A549 (cell line): ENCODE data around the gene SOD1.

Experiments
- CHD4 ChIP-seq: fragments of 200-600 bp; sonication (generic); IDR thresholded peaks from 2 replicates; pipeline ENCODE4 v1.6.1; 2016; ENCODE audit warnings: antibody characterized with exemption, mild to moderate bottlenecking, borderline replicate concordance
- CTCF ChIP-seq: fragments of >200 bp; sonication (Bioruptor Twin); formaldehyde crosslinking; IDR thresholded peaks from 3 replicates; pipeline ENCODE4 v1.5.1; 2016
- FOSL2 ChIP-seq, 2 experiments: fragments of 450-650 bp in 1 of 2; fragments of >200 bp in 1 of 2; sonication (Bioruptor Twin) in 1 of 2; formaldehyde crosslinking; IDR thresholded peaks; 2 replicates each; pipeline versions ENCODE4 v1.5.0 to v1.6.1; 2016 to 2020; ENCODE audit warnings: mild to moderate bottlenecking in 1 of 2, moderate library complexity in 1 of 2
- POLR2A ChIP-seq: IDR thresholded peaks from 2 replicates; pipeline ENCODE4 v1.6.1; 2012; ENCODE audit warnings: mild to moderate bottlenecking, low read length
- POLR2AphosphoS2 ChIP-seq: conservative IDR thresholded peaks from 2 replicates; pipeline ENCODE4 v1.6.1; 2012; ENCODE audit warnings: low read length, improper control_type of control experiment, inconsistent platforms

DNA sequence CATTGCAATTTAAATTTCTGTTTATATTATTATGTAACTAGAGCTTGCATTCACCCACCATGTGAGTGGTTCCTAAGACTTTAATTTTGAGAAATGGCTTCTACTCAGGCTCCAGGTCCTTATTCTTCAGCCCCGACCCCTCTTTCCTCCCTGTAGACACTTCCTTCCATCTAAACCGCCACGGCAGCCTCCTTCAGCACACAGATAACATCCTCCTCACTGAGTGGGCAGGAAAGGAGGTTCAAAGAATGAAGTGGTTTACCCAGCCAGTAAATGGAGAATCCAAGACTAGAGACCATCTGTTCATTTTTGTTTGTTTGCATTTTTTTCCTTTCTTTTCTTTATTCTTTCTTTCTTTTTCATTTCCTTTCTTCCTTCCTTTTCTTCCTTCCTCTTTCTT is 37.1 kb upstream of the SOD1 start:
- no peak for TF ChIP-seq CTCF
- TF ChIP-seq POLR2AphosphoS2 = no peak
- TF ChIP-seq POLR2A = no peak
- TF ChIP-seq CHD4 = no peak
- no peak for TF ChIP-seq FOSL2 (IDR thresholded peaks at IDR 0.05)
- no peak for TF ChIP-seq FOSL2 (CRISPR knock-in tag; IDR thresholded peaks at IDR 0.05)
